HCT116 (cell line): Measurements from ENCODE around the gene TMEM131. TPM values are rescaled to one million over a fixed set of nuclear protein-coding genes. Genes with fewer than 3 reads are reported as not detected.

Experiments used
- ATAC-seq: fragments of 200-7000 bp; cut with Tn5 transposase; 2 replicates; pipeline ENCODE4 v1.9.1; 2020; ENCODE audit warnings: mild to moderate bottlenecking, moderate library complexity
- BruUV-seq: library from RNA; stranded (reverse); fragments of 400-500 nt; replicated peaks from 2 replicates; lab custom pipeline; 2021; lab: Mats Ljungman, UMichigan
- CTCF ChIA-PET: fragments of 300-600 bp; sonication (Branson Sonifier 250); formaldehyde crosslinking; loops from one replicate; lab custom pipeline; 2021; ENCODE audit warnings: antibody characterized with exemption; lab: Charles Lee
- POLR2A ChIA-PET: fragments of 300-600, 350-600 bp; sonication (Branson Sonifier 250); formaldehyde crosslinking; loops from one replicate; lab custom pipeline; 2021; ENCODE audit warnings: antibody characterized with exemption; lab: Charles Lee
- RAD21 ChIA-PET, 2 experiments: fragments of 300-600 bp; sonication (Branson Sonifier 250); formaldehyde crosslinking; loops; one replicate each; lab custom pipeline; 2023; ENCODE audit warnings: low total read pairs in 2 of 2; ENCODE audit not compliant: uncharacterized antibody in 2 of 2, unreplicated experiment in 2 of 2, low non-redundant PET in 1 of 2; lab: Charles Lee
- DNase-seq: peaks from one replicate; pipeline ENCODE4 v3.0.0-alpha.2; 2010; ENCODE audit warnings: low read depth, low spot score
- H2AFZ ChIP-seq: fragments of 200-600 bp; shearing (Covaris generic), sonication (generic); 2 replicates; pipeline ENCODE4 v1.6.1; 2017; ENCODE audit warnings: low read depth, mixed run types, mixed read lengths, antibody characterized with exemption, low read length; ENCODE audit not compliant: poor library complexity, severe bottlenecking
- H3K27ac ChIP-seq: 2 replicates; pipeline ENCODE4 v1.5.1; 2012; ENCODE audit warnings: low read depth, low read length
- H3K27me3 ChIP-seq: fragments of 200-600 bp; sonication (generic); 2 replicates; pipeline ENCODE4 v1.6.1; 2016; ENCODE audit warnings: mixed run types, low read length, mixed read lengths; ENCODE audit not compliant: insufficient read depth
- H3K36me3 ChIP-seq, 2 experiments: fragments of 200-500 bp in 1 of 2; fragments of 200-600 bp in 1 of 2; sonication (Bioruptor generic) in 1 of 2; sonication (generic) in 1 of 2; 2 replicates each; pipeline versions ENCODE4 v1.5.1 to v1.6.1; 2014 to 2016; ENCODE audit warnings: low read length in 2 of 2, inconsistent platforms in 1 of 2, mixed read lengths in 1 of 2, mixed run types in 1 of 2; ENCODE audit not compliant: insufficient read depth in 2 of 2, control insufficient read depth in 1 of 2
- H3K4me1 ChIP-seq, 2 experiments: fragments of 200-600 bp in 1 of 2; sonication (generic) in 1 of 2; 2 replicates each; pipeline versions ENCODE4 v1.5.1 to v1.6.1; 2012 to 2017; ENCODE audit warnings: low read length in 2 of 2, inconsistent platforms in 1 of 2, mild to moderate bottlenecking in 1 of 2, mixed read lengths in 1 of 2, mixed run types in 1 of 2, moderate library complexity in 1 of 2; ENCODE audit not compliant: insufficient read depth in 2 of 2, control insufficient read depth in 1 of 2
- H3K4me2 ChIP-seq: fragments of 200-600 bp; sonication (generic); 2 replicates; pipeline ENCODE4 v1.6.1; 2017; ENCODE audit warnings: mixed run types, low read length, mixed read lengths
- H3K4me3 ChIP-seq, 2 experiments: fragments of 200-600 bp in 1 of 2; sonication (generic) in 1 of 2; replicated peaks in 1 of 2; 2 replicates each; pipeline ENCODE4 v1.5.1; 2011 to 2016; ENCODE audit warnings: low read length in 2 of 2, control low read depth in 1 of 2, low read depth in 1 of 2, mild to moderate bottlenecking in 1 of 2, mixed read lengths in 1 of 2, mixed run types in 1 of 2
- H3K79me2 ChIP-seq: fragments of 200-600 bp; sonication (generic); 2 replicates; pipeline ENCODE4 v1.6.1; 2017; ENCODE audit warnings: mild to moderate bottlenecking, mixed run types, low read length, moderate library complexity, mixed read lengths; ENCODE audit not compliant: insufficient read depth
- H3K9ac ChIP-seq: fragments of 200-600 bp; sonication (generic); 2 replicates; pipeline ENCODE4 v1.6.1; 2016; ENCODE audit warnings: low read length, mixed read lengths
- H3K9me2 ChIP-seq: fragments of 200-600 bp; sonication (generic), shearing (Covaris generic); 2 replicates; pipeline ENCODE4 v1.6.1; 2017; ENCODE audit warnings: mixed run types, mild to moderate bottlenecking, moderate library complexity; ENCODE audit not compliant: insufficient read depth
- H3K9me3 ChIP-seq, 2 experiments: fragments of 200-500 bp in 1 of 2; fragments of 200-600 bp in 1 of 2; sonication (Bioruptor generic) in 1 of 2; sonication (generic) in 1 of 2; 2 replicates each; pipeline ENCODE4 v1.6.1; 2014 to 2017; ENCODE audit warnings: low read length in 2 of 2, mixed read lengths in 2 of 2, inconsistent platforms in 1 of 2, low read depth in 1 of 2, mild to moderate bottlenecking in 1 of 2, mixed run types in 1 of 2, moderate library complexity in 1 of 2; ENCODE audit not compliant: control insufficient read depth in 1 of 2, insufficient read depth in 1 of 2
- H4K20me1 ChIP-seq: fragments of 200-600 bp; sonication (generic), shearing (Covaris generic); 2 replicates; pipeline ENCODE4 v1.6.1; 2017; ENCODE audit warnings: mixed run types, mild to moderate bottlenecking, moderate library complexity; ENCODE audit not compliant: insufficient read depth
- EGR1 ChIP-seq: IDR thresholded peaks from 2 replicates; pipeline ENCODE4 v1.6.1; 2012; ENCODE audit warnings: low read depth
- ELF1 ChIP-seq: IDR thresholded peaks from 2 replicates; pipeline ENCODE4 v1.6.1; 2012; ENCODE audit warnings: low read depth, borderline replicate concordance
- FOSL1 ChIP-seq: IDR thresholded peaks from 2 replicates; pipeline ENCODE4 v1.6.1; 2012; ENCODE audit warnings: low read depth
- SP1 ChIP-seq: IDR thresholded peaks from 2 replicates; pipeline ENCODE4 v1.6.1; 2012; ENCODE audit warnings: low read depth
- TCF7L2 ChIP-seq: IDR thresholded peaks from 2 replicates; pipeline ENCODE4 v1.7.0; 2011; ENCODE audit warnings: borderline replicate concordance, inconsistent platforms; ENCODE audit not compliant: insufficient read depth, insufficient read length; ENCODE audit errors: extremely low read depth
- intact Hi-C: fragments of 100-400 bp; cut with micrococcal nuclease; formaldehyde crosslinking; loops from 2 replicates; pipeline ENCODE4 v1.10.0; 2022
- total RNA-seq: library from RNA; stranded (reverse); gene quantifications from one replicate; pipeline ENCODE4 v1.2.1, GENCODE V29; 2021; ENCODE audit not compliant: unreplicated experiment
- TF ChIP-seq, protein P1 (sequence below): IDR thresholded peaks from 2 replicates; pipeline ENCODE4 v1.6.1; 2012; ENCODE audit warnings: low read depth
- TF ChIP-seq, protein P2 (sequence below): IDR thresholded peaks from 2 replicates; pipeline ENCODE4 v1.6.1; 2012
- TF ChIP-seq, protein P3 (sequence below): IDR thresholded peaks from 2 replicates; pipeline ENCODE4 v1.6.1; 2011; ENCODE audit warnings: mild to moderate bottlenecking, low read length, moderate library complexity; ENCODE audit not compliant: insufficient replicate concordance; ENCODE audit errors: extremely low read depth

Gene TMEM131
- total RNA-seq, 1 experiment from 2014 or later, result 51.5 TPM

DNA sequence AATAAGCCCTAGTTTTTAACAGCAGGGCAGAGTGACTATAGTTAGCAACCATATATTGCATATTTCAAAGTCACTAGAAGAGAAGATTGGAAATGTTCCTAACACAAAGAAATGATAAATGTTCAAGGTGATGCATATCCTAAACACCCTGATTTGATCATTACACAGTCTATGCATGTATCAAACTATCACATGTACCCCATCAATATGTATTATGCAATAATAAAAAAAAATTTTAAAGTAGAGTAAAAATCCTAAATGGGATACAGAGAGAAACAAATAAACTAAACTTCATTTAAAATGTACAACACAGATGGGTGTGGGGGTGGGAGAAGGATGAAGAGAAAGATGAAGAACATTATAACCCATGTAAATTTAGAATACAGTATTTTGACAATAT is 93.9 kb downstream of the TMEM131 start:
- H3K4me2 ChIP-seq, result no peak overlapping the region
- H3K27ac ChIP-seq, result no peak overlapping the region
- no peak overlapping the region for H3K4me3 ChIP-seq
- H3K4me1 ChIP-seq, result peaks cover 0 to 26% of the 10 kb centered on the region in 2 experiments; a peak in 1 of 4 replicates
- no peaks in the 10 kb centered on the region for H3K9me3 ChIP-seq
- DNase-seq, result no peak
- H3K36me3 ChIP-seq, result no peaks in the 10 kb centered on the region
- no peaks in the 10 kb centered on the region for H3K27me3 ChIP-seq
- POLR2A ChIA-PET, result no interaction called here
- 0 out of 2 replicates have a peak, but pooled peaks cover 3% of the 10 kb centered on the region for H3K9me2 ChIP-seq
- peaks cover 15% of the 10 kb centered on the region for H3K79me2 ChIP-seq
- no peak overlapping the region for H2AFZ ChIP-seq
- H4K20me1 ChIP-seq, result no peaks in the 10 kb centered on the region
- BruUV-seq, result no TSS peak
- intact Hi-C loops, result no loop called here
- RAD21 ChIA-PET, result no interaction called here
- ATAC-seq, result no peak
- TF ChIP-seq, protein P1, sequence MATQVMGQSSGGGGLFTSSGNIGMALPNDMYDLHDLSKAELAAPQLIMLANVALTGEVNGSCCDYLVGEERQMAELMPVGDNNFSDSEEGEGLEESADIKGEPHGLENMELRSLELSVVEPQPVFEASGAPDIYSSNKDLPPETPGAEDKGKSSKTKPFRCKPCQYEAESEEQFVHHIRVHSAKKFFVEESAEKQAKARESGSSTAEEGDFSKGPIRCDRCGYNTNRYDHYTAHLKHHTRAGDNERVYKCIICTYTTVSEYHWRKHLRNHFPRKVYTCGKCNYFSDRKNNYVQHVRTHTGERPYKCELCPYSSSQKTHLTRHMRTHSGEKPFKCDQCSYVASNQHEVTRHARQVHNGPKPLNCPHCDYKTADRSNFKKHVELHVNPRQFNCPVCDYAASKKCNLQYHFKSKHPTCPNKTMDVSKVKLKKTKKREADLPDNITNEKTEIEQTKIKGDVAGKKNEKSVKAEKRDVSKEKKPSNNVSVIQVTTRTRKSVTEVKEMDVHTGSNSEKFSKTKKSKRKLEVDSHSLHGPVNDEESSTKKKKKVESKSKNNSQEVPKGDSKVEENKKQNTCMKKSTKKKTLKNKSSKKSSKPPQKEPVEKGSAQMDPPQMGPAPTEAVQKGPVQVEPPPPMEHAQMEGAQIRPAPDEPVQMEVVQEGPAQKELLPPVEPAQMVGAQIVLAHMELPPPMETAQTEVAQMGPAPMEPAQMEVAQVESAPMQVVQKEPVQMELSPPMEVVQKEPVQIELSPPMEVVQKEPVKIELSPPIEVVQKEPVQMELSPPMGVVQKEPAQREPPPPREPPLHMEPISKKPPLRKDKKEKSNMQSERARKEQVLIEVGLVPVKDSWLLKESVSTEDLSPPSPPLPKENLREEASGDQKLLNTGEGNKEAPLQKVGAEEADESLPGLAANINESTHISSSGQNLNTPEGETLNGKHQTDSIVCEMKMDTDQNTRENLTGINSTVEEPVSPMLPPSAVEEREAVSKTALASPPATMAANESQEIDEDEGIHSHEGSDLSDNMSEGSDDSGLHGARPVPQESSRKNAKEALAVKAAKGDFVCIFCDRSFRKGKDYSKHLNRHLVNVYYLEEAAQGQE, result no peak
- TF ChIP-seq, protein P2, sequence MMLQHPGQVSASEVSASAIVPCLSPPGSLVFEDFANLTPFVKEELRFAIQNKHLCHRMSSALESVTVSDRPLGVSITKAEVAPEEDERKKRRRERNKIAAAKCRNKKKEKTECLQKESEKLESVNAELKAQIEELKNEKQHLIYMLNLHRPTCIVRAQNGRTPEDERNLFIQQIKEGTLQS, result no peak
- CTCF ChIA-PET, result no interaction called here
- no peak overlapping the region for H3K9ac ChIP-seq

DNA sequence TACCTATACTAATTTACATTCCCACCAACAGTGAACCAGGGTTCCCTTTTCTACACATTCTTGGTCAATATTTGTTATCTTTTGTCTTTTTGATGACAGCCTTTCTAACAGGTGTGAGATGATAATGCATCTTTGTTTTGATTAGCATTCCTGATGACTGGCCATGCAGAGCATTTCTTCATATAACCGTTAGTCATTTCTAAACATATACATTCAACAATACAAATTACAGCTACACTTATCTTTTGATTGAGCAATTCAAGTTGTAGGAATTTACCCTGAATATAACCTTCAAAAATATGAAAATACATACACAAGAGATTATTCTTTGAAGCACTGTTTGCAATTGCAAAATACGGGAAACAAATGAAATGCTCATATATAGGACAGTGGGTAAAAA is 94.9 kb downstream of the TMEM131 start:
- DNase-seq, result no peak
- POLR2A ChIA-PET, result no interaction called here
- TF ChIP-seq, protein P1, result no peak
- no peak for TF ChIP-seq FOSL1
- no peak for TF ChIP-seq SP1
- no peak for TF ChIP-seq EGR1
- TF ChIP-seq, protein P3, sequence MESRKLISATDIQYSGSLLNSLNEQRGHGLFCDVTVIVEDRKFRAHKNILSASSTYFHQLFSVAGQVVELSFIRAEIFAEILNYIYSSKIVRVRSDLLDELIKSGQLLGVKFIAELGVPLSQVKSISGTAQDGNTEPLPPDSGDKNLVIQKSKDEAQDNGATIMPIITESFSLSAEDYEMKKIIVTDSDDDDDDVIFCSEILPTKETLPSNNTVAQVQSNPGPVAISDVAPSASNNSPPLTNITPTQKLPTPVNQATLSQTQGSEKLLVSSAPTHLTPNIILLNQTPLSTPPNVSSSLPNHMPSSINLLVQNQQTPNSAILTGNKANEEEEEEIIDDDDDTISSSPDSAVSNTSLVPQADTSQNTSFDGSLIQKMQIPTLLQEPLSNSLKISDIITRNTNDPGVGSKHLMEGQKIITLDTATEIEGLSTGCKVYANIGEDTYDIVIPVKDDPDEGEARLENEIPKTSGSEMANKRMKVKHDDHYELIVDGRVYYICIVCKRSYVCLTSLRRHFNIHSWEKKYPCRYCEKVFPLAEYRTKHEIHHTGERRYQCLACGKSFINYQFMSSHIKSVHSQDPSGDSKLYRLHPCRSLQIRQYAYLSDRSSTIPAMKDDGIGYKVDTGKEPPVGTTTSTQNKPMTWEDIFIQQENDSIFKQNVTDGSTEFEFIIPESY, result no peak
- no peak for TF ChIP-seq ELF1
- no peak for TF ChIP-seq TCF7L2

More for the DNA sequence above, 94.9 kb downstream of the TMEM131 start:
- BruUV-seq, result no TSS peak
- no peak overlapping the region for H3K27ac ChIP-seq
- ATAC-seq, result no peak
- no peaks in the 10 kb centered on the region for H3K36me3 ChIP-seq
- CTCF ChIA-PET, result no interaction called here
- no peaks in the 10 kb centered on the region for H3K9me3 ChIP-seq
- H2AFZ ChIP-seq, result no peak overlapping the region
- no peak overlapping the region for H3K4me2 ChIP-seq
- H4K20me1 ChIP-seq, result no peaks in the 10 kb centered on the region
- H3K9ac ChIP-seq, result no peak overlapping the region
- peaks cover 0 to 17% of the 10 kb centered on the region in 2 experiments; a peak in 1 of 4 replicates for H3K4me1 ChIP-seq
- no peak overlapping the region for H3K4me3 ChIP-seq
- peaks cover 12% of the 10 kb centered on the region for H3K79me2 ChIP-seq
- H3K27me3 ChIP-seq, result no peaks in the 10 kb centered on the region
- RAD21 ChIA-PET, result interaction anchor here in 1 of 2 experiments (0.7 kb wide), 1 partner anchor 544 kb away, joined by 4 read pairs; the partner anchor contains the start of gene INPP4A
- 0 out of 2 replicates have a peak, but pooled peaks cover 3% of the 10 kb centered on the region for H3K9me2 ChIP-seq
- intact Hi-C loops, result no loop called here
